ENCODE results near the gene NCOR1. TPM values are rescaled to one million over a fixed set of nuclear protein-coding genes. Genes with fewer than 3 reads are reported as not detected.
"Not testable (repeated sequence)": the region's sequence is repeated elsewhere in the genome, so short reads cannot be mapped to it uniquely, and the experiment has no call there.

NCOR1 gene
- polyA plus RNA-seq, 2 of the 4 experiments (the other 2 are of a cell fraction): 65.5 to 190 TPM

DNA sequence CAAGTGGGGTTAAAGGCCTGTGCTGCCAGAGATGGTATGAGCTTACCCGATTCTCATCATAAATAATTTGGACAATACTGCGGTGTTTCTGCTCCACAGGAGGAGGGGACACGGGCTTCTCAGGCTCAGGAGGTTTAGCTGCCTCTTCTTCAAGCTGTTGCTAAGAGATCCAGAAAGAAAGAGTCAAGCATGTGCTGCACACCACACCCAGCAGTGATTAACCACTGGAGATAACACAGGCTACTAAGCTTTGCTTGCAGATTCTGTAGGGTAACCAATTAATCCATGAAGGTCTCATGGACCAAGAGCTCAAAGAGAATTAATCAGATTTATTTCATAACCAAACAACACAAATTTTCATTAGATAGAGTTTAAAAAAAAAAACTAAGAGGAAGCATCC, 56.6 kb downstream of the NCOR1 start:
- TF ChIP-seq NFE2L2 (conservative IDR thresholded peaks at IDR 0.05; ENCODE audit: low read length): no peak
- no peak for TF ChIP-seq SMC3 (IDR thresholded peaks at IDR 0.05)
- TF ChIP-seq EHF (CRISPR knock-in tag; IDR thresholded peaks at IDR 0.05): no peak
- no peak for TF ChIP-seq PHF8 (IDR thresholded peaks at IDR 0.05; ENCODE audit: borderline replicate concordance, low read depth)
- TF ChIP-seq SREBF2 (IDR thresholded peaks at IDR 0.05): no peak
- no peak for TF ChIP-seq POLR2AphosphoS2 (conservative IDR thresholded peaks at IDR 0.05; ENCODE audit: low read length)
- no peak for TF ChIP-seq KDM1A (IDR thresholded peaks at IDR 0.05; ENCODE audit: low read depth)
- no peak for TF ChIP-seq HOXB13 (CRISPR knock-in tag; IDR thresholded peaks at IDR 0.05; ENCODE audit: low read depth)
- no peak for TF ChIP-seq MAZ (IDR thresholded peaks at IDR 0.05; ENCODE audit: borderline replicate concordance, low read depth, low read length)
- no peak for TF ChIP-seq RCOR1 (IDR thresholded peaks at IDR 0.05; ENCODE audit: low read depth, low read length)
- TF ChIP-seq FOSB (CRISPR knock-in tag; IDR thresholded peaks at IDR 0.05): no peak
- no peak for TF ChIP-seq RAD21 (conservative IDR thresholded peaks at IDR 0.05 in 1 of 2, IDR thresholded peaks at IDR 0.05 in 1 of 2)
- 83% methylated on average over 3 of the region's 3 CpGs for WGBS (ENCODE audit: missing lambda C conversion rate)
- ChIA-PET POLR2A (no interaction called here), CTCF (interaction anchor here (1.1 kb wide), 2 partner anchors 9 to 99 kb away, joined by 3 to 4 read pairs; no protein-coding TSS in a partner anchor)
- Histone ChIP-seq H3K4me2 (no peak overlapping the region), H3K4me3 (no peak overlapping the region), H3K9me3 (no peaks in the 10 kb centered on the region), H3K4me1 (no peaks in the 10 kb centered on the region), H3K27ac (no peak overlapping the region)
- ATAC-seq (no peak), DNase-seq (ENCODE audit: low read depth in 1 of 2, low spot score in 1 of 2) (no peak), FAIRE-seq (no peak)

DNA sequence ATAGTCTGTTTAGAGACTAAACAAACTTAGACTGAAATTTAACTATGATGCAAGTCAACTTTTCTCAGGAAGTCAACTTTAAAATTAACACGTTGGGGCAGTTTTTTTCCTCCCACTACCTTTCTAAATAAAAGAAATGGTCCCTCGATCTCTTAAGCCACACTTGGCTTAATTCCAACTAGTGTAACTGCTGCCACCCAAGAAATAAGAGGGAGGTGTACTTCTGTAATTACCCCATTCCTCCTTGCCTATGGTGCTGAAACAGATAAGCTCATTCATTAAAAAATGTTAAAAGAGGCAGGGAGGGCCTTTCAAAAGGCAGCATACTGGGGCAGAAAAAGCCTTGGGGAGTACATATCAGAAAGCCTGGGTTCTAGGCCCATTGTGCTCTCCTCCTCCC, 59.8 kb downstream of the NCOR1 start:
- CTCF ChIA-PET: no interaction called here
- Histone ChIP-seq H3K4me1 (peaks cover 8% of the 10 kb centered on the region), H3K4me3 (no peak overlapping the region), H3K9me3 (no peaks in the 10 kb centered on the region), H3K27ac (no peak overlapping the region), H3K4me2 (no peak overlapping the region)
- TF ChIP-seq ZC3H11A (IDR thresholded peaks at IDR 0.05): no peak
- TF ChIP-seq KDM1A (IDR thresholded peaks at IDR 0.05; ENCODE audit: low read depth): no peak
- no peak for TF ChIP-seq HOXA7 (CRISPR knock-in tag; IDR thresholded peaks at IDR 0.05)
- no peak for TF ChIP-seq BHLHE40 (IDR thresholded peaks at IDR 0.05; ENCODE audit: low read depth, low read length)
- no peak for TF ChIP-seq EHF (CRISPR knock-in tag; IDR thresholded peaks at IDR 0.05)
- no peak for TF ChIP-seq ATOH8 (CRISPR knock-in tag; IDR thresholded peaks at IDR 0.05; ENCODE audit: low read depth)
- no peak for TF ChIP-seq HOXB13 (CRISPR knock-in tag; IDR thresholded peaks at IDR 0.05; ENCODE audit: low read depth)
- TF ChIP-seq HDAC2 (IDR thresholded peaks at IDR 0.05): no peak
- FAIRE-seq: no peak
- no peak for ATAC-seq
- WGBS (ENCODE audit: missing lambda C conversion rate): 77% methylated on average over 2 of the region's 2 CpGs
- no peak for DNase-seq (ENCODE audit: low read depth in 1 of 2, low spot score in 1 of 2)
- POLR2A ChIA-PET: no interaction called here

DNA sequence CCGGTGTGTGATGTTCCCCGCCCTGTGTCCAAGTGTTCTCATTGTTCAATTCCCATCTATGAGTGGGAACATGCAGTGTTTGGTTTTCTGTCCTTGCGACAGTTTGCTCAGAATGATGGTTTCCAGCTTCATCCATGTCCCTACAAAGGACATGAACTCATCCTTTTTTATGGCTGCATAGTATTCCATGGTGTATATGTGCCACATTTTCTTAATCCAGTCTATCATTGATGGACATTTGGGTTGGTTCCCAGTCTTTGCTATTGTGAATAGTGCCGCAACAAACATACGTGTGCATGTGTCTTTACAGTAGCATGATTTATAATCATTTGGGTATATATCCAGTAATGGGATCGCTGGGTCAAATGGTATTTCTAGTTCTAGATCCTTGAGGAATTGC, 63.0 kb downstream of the NCOR1 start:
- H3K4me2 ChIP-seq; POLR2A ChIA-PET; DNase-seq (ENCODE audit: low read depth in 1 of 2, low spot score in 1 of 2); ATAC-seq; H3K27ac ChIP-seq; H3K4me3 ChIP-seq; H3K9me3 ChIP-seq; FAIRE-seq: not testable (repeated sequence)
- CTCF ChIA-PET: interaction anchor here (1.5 kb wide), 1 partner anchor 64 kb away, joined by 7 read pairs; the partner anchor contains the start of genes NCOR1 and PIGL
- H3K4me1 ChIP-seq: peaks cover 22% of the 10 kb centered on the region
- 76% methylated on average over 6 of the region's 6 CpGs for WGBS (ENCODE audit: missing lambda C conversion rate)

GRCh38 chr17:16150251-16150856, 65.0 kb downstream of the NCOR1 start:
- Histone ChIP-seq H3K27ac (peak overlapping the region; percentile 60 to 78), H3K4me2 (peak overlapping the region; percentile 71), H3K4me3 (0 out of 3 replicates have a peak overlapping the region, but pooled peaks have one; percentile 3), H3K9me3 (no peaks in the 10 kb centered on the region), H3K4me1 (peaks cover 22% of the 10 kb centered on the region)
- FAIRE-seq: peak; percentile 95
- ChIA-PET CTCF (interaction anchor here (0.6 to 1.7 kb wide), 6 partner anchors 8 to 1419 kb away, joined by 3 to 7 read pairs (median 4); no protein-coding TSS in a partner anchor), POLR2A (interaction anchor here (0.6 to 1.9 kb wide), 3 partner anchors 58 to 203 kb away, joined by 3 to 15 read pairs (median 4); partner anchors contain the start of genes CENPV, NCOR1 and PIGL)
- peak; percentile 82 to 92 for ATAC-seq
- TF ChIP-seq KDM1A (IDR thresholded peaks at IDR 0.05; ENCODE audit: low read depth) (no peak), JUNB (IDR thresholded peaks at IDR 0.05) (peak; percentile 49; the same call in 1 of the 2 replicates), ZSCAN20 (CRISPR knock-in tag; IDR thresholded peaks at IDR 0.05) (0 out of 2 replicates have a peak, but pooled peaks have one; percentile 8), FOSL2 (IDR thresholded peaks at IDR 0.05) (peak; percentile 88), FOSL2 (CRISPR knock-in tag; IDR thresholded peaks at IDR 0.05) (peak; percentile 93), CEBPB (IDR thresholded peaks at IDR 0.05) (peak in 1 of 2 experiments; percentile 38; a peak in 3 of 4 replicates), GATA3 (IDR thresholded peaks at IDR 0.05; ENCODE audit: borderline replicate concordance) (peak; percentile 61; the same call in 1 of the 2 replicates), SMC3 (IDR thresholded peaks at IDR 0.05) (no peak)
- WGBS (ENCODE audit: missing lambda C conversion rate): 26% methylated on average over 4 of the region's 4 CpGs
- DNase-seq (ENCODE audit: low read depth in 1 of 2, low spot score in 1 of 2): peak; percentile 33 to 57
